K562 (cell line): Measurements from ENCODE around the gene SMARCA4.

ENCODE experiments used
- EP300 ChIP-seq: IDR thresholded peaks from 2 replicates; pipeline ENCODE4 v1.6.1; 2012; ENCODE audit warnings: low read length, improper control_type of control experiment
- TF ChIP-seq, protein P1 (sequence below): sonication (generic); formaldehyde crosslinking; IDR thresholded peaks from 2 replicates; pipeline ENCODE4 v1.5.0; 2020; ENCODE audit warnings: missing genetic modification reagents
- TF ChIP-seq, protein P2 (sequence below), 3 experiments: IDR thresholded peaks in 2 of 3; conservative IDR thresholded peaks in 1 of 3; 2 replicates each; pipeline ENCODE4 v1.5.1; 2011 to 2012; ENCODE audit warnings: low read length in 3 of 3, mild to moderate bottlenecking in 3 of 3, control low read depth in 2 of 3, improper control_type of control experiment in 1 of 3, inconsistent platforms in 1 of 3, low read depth in 1 of 3, mixed read lengths in 1 of 3, moderate library complexity in 1 of 3; ENCODE audit not compliant: insufficient read depth in 2 of 3

DNA sequence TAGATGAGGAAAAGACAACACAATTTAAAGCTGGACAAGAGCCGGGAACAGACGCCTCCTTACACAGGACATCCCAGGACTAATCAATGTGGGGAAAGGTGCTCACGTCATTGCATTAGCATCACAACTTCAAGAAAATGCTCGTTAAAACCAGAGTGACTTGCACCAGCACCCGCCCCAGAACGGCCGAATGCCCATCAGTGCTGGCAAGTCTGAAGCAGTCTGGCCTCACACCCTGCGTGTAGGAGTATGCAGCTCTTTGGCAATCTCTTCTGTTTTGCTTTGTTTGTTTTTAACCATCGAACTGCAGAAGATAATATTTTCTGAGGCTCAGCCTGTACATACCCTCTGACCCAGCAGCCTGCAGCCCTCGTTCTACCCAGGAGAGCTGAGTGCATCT, 83.6 kb downstream of the SMARCA4 start:
- TF ChIP-seq, protein P1, sequence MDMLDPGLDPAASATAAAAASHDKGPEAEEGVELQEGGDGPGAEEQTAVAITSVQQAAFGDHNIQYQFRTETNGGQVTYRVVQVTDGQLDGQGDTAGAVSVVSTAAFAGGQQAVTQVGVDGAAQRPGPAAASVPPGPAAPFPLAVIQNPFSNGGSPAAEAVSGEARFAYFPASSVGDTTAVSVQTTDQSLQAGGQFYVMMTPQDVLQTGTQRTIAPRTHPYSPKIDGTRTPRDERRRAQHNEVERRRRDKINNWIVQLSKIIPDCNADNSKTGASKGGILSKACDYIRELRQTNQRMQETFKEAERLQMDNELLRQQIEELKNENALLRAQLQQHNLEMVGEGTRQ (CRISPR knock-in tag), result no peak
- TF ChIP-seq EP300, result no peak
- TF ChIP-seq, protein P2, sequence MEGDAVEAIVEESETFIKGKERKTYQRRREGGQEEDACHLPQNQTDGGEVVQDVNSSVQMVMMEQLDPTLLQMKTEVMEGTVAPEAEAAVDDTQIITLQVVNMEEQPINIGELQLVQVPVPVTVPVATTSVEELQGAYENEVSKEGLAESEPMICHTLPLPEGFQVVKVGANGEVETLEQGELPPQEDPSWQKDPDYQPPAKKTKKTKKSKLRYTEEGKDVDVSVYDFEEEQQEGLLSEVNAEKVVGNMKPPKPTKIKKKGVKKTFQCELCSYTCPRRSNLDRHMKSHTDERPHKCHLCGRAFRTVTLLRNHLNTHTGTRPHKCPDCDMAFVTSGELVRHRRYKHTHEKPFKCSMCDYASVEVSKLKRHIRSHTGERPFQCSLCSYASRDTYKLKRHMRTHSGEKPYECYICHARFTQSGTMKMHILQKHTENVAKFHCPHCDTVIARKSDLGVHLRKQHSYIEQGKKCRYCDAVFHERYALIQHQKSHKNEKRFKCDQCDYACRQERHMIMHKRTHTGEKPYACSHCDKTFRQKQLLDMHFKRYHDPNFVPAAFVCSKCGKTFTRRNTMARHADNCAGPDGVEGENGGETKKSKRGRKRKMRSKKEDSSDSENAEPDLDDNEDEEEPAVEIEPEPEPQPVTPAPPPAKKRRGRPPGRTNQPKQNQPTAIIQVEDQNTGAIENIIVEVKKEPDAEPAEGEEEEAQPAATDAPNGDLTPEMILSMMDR (IDR thresholded peaks at IDR 0.05 in 2 of 3, conservative IDR thresholded peaks at IDR 0.05 in 1 of 3; ENCODE audit: insufficient read depth in 2 of 3, low read depth in 1 of 3, low read length in 3 of 3), result no peak
